Measurements from ENCODE around the gene TUSC2.
"Not testable (repeated sequence)": the region's sequence is repeated elsewhere in the genome, so short reads cannot be mapped to it uniquely, and the experiment has no call there.

TUSC2 gene

DNA sequence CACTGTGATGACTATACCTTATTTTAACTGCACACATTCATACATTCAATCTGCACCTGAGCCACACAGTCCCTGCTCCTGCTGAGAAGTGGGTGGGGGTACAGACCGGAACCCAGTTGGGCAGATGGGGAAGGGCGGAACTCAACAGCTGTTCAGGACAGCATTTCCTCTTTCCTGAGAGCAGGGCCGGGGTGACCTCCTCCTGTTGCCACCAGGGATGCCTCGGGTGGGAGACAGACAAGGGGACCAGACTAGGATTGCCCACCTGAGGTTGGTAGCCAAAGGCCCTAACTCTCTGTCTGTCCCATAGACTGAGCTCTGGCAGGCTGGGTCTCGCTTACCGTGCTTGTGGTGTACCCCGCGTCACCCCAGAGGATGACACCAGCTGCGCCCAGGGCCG lies 9.4 kb downstream of the TUSC2 start:
- DNase-seq (ENCODE audit: low read depth, low spot score) = no peak

DNA sequence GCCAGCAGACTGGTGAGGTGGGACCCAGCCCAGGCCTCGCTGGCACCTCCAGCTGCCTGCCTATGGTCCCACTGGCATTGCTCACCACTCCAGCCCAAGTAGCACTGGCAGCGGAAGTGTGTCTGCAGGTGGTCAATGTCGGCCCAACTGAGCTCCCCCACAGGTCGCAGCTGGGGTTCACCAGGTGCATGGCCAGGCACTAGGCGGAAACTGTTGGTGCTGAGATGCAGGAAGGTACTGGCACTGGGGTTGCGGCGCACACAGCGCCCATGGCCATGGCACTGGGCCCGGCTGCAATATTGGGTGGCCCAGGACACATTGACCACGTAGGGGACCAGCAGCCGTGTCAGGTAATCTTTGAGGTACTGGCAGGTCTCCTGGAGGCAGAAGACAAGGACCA lies 9.9 kb downstream of the TUSC2 start:
- no peak for DNase-seq (ENCODE audit: low read depth, low spot score)

DNA sequence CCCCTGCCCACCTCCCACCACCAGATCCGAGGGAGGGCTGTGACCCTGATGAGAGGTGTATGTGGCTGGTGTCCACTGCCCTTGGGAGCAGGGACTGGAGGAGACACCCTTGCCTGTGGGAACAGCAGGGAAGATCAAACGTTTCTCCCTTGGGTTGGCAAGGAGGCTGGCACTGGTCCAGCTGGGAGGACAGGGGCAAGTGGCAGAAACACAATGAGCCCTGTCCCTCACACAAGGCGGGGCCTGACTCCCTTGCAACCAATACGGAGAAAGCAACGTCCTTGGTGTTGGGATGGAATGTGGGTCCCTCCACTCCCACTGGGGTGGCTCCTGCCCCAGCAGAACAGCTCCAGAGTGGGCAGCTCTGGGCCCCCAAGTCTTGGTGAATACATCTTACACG lies 10.7 kb downstream of the TUSC2 start:
- DNase-seq (ENCODE audit: low read depth, low spot score) = no peak

DNA sequence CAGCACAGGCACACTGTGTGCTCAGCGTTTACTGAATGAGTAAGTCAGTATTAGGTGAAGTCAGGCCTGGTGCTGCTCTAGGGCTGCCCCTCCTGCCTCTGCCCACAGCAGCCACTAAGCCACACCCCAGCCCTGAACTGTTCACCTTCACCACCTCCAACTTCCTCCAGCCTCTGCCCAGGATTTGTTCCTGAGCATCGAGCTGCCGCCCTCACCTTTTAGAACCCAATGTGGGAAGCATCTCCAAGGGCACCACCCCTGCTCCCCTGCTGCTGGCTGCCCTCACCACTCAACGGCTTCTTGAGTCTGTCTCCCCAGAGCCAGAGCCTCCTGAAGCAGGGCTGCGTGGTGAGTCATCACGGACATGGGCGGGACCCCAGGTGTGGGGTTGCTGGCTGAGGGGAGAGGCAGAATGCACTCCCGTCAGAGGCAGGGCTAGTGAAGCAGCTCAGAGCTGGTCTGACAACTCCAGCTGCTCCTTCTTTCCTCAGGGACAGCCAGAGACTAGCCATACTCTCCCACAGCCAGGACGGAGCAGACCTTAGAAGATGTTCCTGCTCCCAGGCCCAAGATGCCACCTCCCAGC lies 11.3 kb downstream of the TUSC2 start:
- peak; percentile 70 for DNase-seq (ENCODE audit: low read depth, low spot score)

DNA sequence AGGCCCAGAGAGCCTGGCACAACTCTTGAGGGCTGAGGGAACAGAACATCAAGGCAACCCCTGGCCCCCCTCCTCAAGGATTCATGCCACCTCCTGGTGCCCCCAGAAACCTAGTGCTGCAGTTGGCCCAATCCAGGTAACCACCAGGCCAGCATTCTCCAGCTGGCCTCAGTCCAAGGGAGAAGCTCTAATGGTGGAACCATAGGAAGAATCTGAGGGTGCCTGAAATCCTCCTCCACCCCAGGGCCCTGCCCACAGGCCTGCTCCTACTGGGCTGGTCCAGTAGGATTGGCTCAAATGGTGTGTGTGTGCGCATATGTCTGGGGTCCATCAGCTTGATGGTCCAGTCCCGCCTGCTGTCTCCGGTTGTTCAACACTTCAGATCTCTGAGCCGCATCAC lies 13.2 kb downstream of the TUSC2 start:
- no peak for DNase-seq (ENCODE audit: low read depth, low spot score)

DNA sequence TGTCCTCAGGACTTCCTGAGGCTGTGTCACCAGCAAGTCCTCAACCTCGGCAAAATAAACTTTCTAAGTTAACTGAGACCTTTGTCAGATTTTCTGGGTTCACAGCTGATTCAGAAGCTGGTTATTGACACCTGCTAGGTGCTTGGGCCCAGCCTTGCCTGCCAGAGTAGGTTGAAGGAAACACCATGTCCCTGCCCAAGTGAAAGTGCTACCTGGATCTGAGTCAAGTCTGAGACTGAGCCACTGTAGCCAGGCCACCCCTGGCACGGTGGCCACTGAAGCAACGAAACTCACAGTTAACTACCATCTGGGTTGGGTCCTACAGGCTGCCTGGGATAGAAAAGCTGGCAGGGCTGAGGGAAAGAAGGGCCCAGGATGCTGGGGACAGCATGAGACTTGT lies 13.7 kb downstream of the TUSC2 start:
- no peak for DNase-seq (ENCODE audit: low read depth, low spot score)

DNA sequence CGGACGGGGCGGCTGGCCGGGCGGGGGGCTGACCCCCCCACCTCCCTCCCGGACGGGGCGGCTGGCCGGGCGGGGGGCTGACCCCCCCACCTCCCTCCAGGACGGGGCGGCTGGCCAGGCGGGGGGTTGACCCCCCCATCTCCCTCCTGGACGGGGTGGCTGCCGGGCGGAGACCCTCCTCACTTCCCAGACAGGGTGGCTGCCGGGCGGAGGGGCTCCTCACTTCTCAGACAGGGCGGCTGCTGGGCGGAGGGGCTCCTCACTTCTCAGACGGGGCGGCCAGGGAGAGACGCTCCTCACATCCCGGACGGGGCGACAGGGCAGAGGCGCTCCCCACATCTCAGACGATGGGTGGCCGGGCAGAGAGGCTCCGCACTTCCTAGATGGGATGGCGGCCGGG lies 16.0 kb downstream of the TUSC2 start:
- DNase-seq (ENCODE audit: low read depth, low spot score) = not testable (repeated sequence)

DNA sequence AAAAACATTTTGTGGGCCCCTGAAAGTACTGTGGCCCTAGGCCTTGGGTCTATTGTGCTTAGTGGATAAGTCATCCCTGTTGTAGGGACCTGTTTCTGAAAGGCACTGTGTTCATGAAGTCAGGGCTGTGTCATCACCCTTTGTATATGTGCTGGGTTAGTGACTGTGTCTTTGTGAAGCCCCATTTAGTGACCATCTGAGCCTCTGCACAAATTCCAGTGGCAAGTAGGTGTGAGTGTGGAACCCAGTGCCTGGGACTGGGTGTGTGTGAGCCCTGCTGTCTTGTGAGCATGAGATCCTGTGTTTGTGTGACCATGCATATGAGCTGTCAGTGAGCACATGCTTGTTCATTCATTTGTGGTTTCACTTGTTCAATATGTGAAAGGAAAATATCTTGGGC lies 23.4 kb downstream of the TUSC2 start:
- DNase-seq (ENCODE audit: low read depth, low spot score) = peak; percentile 54

DNA sequence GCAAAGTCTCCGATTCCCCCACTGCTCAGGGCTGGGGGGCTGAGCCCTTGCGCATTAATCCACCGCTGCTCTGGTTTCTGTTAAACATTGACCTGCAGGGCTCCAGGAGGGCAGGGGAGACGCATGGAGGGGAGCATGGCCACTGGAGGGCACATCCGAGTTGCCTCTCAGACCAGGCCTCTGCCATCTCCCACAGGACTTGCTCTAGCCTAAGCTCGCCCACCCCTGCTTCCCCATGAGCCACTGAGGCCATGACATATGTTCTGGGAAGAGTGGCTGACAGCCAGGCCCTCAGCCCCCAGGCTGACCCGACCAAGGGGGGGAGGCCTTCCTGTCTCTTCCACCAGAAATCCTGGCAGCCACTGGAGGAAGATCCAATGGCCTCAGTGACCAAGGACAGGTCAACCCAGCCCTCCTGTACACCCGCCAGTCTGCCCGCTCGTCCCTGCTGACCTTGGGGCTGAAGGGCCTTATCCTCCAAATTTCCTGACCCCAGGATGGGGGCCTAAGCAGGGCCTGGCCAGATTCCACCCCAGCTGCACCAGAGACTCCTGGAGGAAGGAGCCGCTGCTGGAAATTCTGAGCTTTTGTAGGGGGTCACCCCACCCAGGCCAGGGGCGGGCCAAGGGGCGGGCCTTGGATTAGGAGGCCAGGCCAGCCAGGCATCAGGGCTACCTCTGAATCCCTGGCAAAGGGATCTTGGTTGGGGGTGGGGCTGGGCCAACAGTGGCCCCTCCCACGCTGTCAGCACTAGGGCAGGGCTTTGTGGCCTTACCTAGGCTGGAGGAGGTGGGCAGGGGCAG lies 24.8 kb downstream of the TUSC2 start, which contains the start of gene HYAL1:
HYAL1 (minus strand) TSS at position 562 of the 803 bp plus-strand sequence. CDS start 618 bp downstream, outside the sequence.
- DNase-seq (ENCODE audit: low read depth, low spot score) = no peak

DNA sequence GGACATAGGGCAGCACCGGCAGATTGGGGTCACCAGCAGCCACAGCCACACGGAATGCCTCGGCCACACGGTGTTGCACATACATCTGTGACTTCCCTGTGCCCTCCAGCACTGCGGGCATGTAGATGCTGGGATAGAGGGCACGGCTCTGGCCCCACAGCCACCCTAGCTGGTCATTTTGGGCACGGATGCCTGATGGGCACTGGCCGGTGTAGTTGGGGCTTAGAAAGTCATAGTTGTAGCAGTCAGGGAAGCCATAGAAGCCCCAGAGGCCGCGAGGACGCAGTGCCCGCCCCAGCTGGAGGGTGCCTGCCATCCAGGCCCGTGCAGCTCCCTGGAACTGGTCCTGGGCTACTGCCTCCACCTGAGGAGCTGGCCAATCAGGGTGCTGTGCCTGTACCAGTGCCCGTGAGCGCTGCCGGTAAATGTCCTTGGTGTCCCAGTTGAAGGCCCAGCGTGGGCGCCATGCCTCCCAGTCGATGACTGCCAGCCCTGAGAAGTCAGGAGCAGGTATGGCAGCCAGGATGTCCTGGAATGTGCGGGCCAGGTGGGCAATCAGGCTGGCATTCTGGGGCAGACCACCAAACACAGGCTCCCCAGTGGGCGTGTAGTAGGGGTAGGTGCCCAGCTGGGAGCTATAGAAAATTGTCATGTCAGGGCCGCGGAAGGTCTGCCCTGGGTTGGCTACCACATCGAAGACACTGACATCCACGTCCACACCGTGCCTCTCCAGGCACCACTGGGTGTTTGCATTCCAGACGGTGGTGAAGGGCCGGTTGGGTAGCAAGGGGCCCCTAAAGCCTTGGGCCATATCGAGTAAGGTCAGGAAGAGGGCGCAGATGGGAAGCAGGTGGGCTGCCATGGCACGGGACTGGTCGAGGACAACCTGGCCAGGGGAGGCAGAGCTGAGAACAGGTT lies 25.7 kb downstream of the TUSC2 start:
- DNase-seq (ENCODE audit: low read depth, low spot score) = no peak

DNA sequence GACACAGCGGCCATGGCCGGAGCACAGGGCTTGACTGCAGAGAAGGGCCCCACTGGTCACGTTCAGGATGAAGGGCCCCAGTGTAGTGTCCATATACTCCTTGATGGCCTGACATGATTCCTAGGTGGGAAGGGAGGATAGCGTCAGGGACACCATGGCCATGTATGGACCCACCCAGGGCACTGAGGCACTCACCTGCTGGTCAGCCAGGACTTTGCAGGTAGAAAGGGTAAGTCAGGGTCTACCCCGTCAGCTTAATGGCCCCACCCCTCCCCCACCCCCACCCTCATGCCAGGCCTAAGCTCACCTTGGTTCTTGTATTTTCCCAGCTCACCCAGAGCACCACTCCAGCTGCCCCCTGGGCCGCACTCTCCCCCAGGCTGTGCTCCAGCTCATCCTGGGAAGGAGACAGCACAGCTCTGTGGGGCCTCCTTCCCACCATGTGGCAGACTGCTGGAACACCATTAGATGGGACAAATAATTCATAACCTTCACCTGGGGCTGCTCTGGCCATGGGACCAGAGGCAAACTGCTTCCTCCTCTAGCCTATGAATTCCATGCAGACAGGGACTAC lies 27.3 kb downstream of the TUSC2 start:
- DNase-seq (ENCODE audit: low read depth, low spot score) = no peak

DNA sequence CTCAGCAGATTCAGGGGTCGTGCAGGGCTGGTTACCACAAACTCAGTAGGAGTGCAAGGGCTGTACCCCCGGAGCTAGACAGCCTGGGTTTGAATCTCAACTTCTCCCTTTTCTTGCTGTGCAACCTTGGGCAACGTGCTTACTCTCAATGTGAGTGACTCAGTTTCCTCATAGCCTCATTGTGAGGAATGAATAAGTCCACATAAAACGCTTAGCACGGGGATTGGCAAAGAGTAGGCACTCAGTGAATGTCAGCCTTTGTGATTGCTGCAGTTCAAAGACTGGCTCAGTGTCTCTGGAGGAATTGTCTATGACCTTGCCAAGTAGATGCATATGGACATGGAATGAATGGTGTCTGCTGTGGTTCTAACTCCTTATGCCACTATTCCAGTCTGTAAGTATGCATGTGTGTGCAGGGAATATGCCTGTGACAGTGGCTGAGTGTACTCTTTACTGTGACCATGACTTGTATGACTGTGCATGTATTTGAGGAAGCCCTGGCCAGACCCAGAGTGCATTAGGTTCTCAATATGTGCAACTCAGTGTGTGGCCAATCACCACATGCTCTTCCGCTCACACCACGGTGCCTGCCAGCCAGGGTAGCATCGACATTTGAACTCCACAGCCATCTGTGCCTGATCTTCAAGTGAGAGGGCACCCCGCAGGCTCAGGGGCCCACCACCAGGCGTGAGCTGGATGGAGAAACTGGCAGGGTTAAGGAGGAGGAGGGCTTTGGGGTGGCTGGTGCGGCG lies 27.9 kb downstream of the TUSC2 start:
- DNase-seq (ENCODE audit: low read depth, low spot score) = no peak

DNA sequence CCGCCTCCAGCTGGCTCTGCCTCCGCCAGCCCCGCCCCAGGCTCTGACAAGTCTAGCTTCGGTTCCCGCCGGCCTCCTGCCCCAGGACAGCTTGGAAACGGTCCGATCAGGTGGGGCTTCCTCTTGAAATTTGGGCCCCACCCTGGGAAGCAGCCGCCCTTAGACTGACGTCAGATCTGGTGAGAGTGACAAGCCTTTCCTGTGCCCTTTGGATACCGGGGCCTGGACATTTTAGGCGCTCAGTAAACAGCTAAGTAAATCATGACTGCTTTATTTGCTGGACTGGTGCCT lies 28.4 kb downstream of the TUSC2 start:
- no peak for DNase-seq (ENCODE audit: low read depth, low spot score)

DNA sequence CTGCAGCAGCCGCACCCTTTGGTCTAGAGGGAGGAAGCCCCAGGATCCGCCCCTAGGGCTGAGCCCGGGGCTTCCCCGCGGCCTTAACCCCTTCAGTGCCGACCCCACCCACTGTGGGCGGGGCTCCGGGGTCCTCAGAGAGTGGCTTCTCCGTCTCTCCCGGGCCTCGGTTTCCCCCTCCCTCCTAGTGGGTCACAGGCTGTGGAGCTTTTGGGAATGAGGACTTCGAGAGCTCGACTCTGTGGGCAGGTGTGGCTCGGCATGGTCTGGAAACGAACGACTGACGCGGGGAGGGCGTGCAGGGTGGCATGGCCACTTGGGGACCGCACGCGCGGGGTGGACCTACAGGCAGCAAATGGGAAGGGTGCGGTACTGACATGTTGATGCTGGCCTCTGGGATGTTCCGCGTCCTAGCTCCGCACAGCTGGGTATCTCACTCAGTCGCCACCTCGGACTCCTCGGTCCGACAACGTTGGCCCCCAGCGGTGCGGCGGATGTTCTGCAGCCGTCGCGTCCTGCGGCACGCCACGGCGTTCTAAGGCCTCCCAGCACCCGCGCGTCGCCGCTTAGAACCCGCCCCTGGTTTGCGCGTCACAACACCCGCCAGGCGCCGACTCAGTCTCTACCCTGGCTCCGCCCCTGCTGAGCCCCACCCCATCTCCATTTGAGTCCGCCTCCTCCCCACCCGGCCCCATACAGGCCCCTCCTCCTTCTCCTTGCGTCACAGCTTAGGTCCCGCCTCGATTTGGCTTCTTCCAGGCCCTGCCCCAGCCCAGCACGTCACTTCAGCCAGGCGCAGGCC lies 29.0 kb downstream of the TUSC2 start, which contains the start of the genes HYAL3 and NAA80:
HYAL3 (minus strand) TSS at position 570 of the 802 bp plus-strand sequence. CDS start 3,803 bp downstream, outside the sequence.
NAA80 (minus strand) TSS at position 570 of the 802 bp plus-strand sequence. CDS start 1,942 bp downstream, outside the sequence.
- peak; percentile 100 for DNase-seq (ENCODE audit: low read depth, low spot score)

DNA sequence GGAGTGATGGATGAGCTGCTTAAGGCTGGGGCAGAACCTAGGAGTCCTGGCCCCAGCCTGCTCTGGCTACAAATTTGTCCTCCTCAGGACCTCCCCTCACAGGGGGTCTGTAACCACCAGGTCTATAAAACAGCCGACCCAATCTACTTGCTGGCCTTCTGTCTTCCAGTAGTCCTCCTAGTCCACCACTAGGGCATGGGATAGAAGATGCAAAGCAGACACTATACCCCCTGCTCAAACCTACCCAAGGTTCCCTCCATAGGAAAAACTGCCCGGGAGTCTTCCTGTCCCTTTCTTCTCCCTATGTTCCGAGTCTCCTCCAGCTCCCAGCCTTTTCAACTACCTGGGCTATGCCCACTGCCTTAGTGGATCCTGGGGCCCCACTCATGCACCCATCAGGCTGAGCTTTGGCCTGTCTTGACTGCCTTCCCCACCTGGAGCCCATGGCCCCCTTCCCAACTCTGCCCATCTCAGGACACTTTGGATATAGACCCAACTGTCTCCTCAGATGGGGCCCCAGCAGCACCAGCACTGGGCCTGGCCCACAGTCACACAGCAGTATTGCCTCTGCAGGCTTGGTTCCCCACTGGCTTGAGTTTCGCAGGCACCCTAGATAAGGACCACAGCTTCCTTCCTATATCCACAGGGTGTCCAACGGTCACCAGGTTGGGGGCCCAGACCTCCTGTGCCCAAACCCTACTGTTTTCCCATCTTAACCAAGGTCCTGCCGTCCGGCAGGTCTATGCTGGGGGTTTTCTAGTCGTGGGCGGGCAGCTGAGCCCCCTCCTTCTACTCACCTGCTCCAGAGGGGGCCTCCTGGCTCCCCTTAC lies 29.9 kb downstream of the TUSC2 start:
- peak; percentile 1 for DNase-seq (ENCODE audit: low read depth, low spot score)

DNA sequence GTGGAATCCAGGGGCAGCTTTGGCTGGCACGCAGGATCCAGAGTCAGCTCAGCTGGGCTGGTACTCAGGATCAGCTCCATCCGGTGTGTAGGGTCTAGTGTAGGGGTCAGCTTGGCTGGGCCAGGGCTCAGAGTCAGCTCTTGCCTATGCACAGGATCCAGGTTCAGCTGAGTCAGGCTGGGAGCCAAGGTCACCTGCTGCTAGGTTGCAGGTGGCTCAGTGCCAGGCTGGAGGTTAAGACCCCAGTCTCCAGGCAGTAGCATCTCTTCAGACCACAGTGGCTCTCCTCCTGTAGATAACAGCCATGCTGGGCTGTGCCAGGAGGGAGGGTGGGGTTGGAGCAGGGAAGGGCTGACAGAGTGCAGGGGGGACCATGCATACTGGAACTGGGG lies 30.6 kb downstream of the TUSC2 start:
- DNase-seq (ENCODE audit: low read depth, low spot score) = peak; percentile 0

DNA sequence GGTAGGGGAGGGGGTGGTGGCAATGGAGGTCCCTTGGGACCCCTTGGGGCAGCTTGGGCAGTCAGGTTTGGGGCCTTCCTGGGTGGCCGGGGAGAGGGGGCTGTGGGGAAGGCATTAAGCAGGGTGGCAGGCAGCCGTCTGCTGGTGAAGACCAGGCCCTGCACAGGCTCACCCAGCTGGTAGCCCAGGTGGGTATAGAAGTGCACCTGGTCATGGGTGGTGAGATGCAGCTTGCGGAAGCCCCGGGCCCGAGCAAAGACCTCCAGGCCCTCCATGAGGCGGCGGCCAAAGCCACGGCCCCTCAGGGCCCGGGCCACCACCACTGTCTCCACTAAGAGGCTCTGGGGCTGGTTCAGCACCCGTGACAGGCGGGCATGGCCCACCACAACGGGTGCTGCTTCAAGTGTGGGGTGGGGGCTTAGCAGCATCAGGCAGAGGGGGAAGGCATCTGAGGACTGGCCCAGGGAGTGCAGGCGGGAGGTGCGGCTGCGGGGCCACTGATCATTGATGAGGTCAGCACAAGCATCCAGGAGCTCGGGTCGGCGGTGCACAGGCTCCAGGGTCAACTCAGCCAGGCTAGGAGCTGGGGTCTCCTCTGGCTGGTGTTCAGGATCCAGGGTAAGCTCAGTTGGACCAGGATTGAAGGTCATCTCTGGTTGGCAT lies 31.2 kb downstream of the TUSC2 start:
- DNase-seq (ENCODE audit: low read depth, low spot score) = peak; percentile 0

DNA sequence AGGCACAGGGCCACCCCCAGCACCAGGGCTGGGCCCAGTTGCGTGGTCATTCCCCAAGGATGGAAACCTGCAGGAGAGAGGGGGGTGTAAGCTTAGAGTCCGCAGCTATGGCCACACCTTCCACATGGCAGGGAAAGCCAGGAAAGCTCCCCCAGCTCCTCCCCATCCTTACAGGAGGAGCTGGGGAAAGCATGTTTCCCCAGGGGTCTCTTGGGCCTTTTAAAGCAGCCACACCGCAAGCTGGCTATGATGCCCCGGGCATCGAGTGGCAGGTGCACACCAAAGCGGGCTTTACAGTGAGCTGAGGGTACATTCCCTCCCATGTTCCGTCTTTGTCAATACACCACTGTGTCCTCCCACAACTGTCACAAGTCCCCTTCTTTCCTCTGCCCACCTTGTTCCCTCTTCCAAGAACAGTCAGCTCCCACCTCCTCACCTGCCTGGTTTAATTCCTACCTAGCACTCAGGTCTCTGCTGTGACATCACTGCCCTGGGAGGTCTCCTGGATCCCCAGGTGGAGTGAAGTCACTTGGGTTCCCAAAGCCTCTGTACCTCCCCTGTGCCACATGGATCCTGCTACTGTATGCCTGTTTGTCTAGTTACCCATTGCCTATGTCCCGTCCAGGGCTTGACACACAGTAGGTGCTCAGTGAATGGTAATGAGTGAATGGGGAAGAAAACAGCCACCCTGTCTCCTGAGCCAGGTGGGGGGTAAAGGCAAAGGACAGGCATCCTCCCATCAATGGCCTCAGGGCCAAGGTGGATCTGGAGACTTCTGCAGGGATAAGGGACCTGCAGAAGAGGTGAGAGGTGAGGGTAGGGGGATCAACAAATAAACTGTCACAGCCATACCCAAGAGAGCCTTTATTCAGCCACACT lies 32.2 kb downstream of the TUSC2 start:
- no peak for DNase-seq (ENCODE audit: low read depth, low spot score)
